HG03575 (cell line): ENCODE data around the gene SLC25A27.

Experiments used
- ATAC-seq: cut with Tn5 transposase; IDR thresholded peaks from one replicate; pipeline ENCODE4 v1.9.1; 2021; ENCODE audit not compliant: unreplicated experiment, insufficient number of reproducible peaks, low FRiP score; ENCODE audit errors: extremely low read depth

The SLC25A27 gene

GRCh38 chr6:46652603-46653438 lies at the start of gene SLC25A27, which contains the start of gene CYP39A1:
Gene SLC25A27, plus strand, starts transcription at chr6:46652975. Its CDS starts 218 bp downstream, at chr6:46653193.
Gene CYP39A1, minus strand, starts transcription at chr6:46652818. Its CDS starts 236 bp downstream, at chr6:46652582.
- ATAC-seq, result peak; percentile 96

GRCh38 chr6:46605091-46605797 lies 47.5 kb upstream of the SLC25A27 start:
- no peak for ATAC-seq

- ATAC-seq, result no peak
Measured at GRCh38 chr6:46606338-46606737, 46.4 kb upstream of the SLC25A27 start.

- no peak for ATAC-seq
Measured at GRCh38 chr6:46610862-46611553, 41.8 kb upstream of the SLC25A27 start.

- no peak for ATAC-seq
Measured at GRCh38 chr6:46612645-46613044, 40.1 kb upstream of the SLC25A27 start.

GRCh38 chr6:46618726-46619125 lies 34.0 kb upstream of the SLC25A27 start:
- no peak for ATAC-seq

- peak; percentile 70 for ATAC-seq
Measured at GRCh38 chr6:46626228-46626909, 26.4 kb upstream of the SLC25A27 start.

GRCh38 chr6:46626976-46627375 lies 25.8 kb upstream of the SLC25A27 start:
- ATAC-seq, result no peak

- no peak for ATAC-seq
Measured at GRCh38 chr6:46628498-46628897, 24.3 kb upstream of the SLC25A27 start.

- no peak for ATAC-seq
Measured at GRCh38 chr6:46628976-46629375, 23.8 kb upstream of the SLC25A27 start.

- ATAC-seq, result no peak
Measured at GRCh38 chr6:46629691-46630090, 23.1 kb upstream of the SLC25A27 start.

- ATAC-seq, result no peak
Measured at GRCh38 chr6:46632053-46632452, 20.7 kb upstream of the SLC25A27 start.

GRCh38 chr6:46635462-46635861 lies 17.3 kb upstream of the SLC25A27 start:
- ATAC-seq, result no peak

GRCh38 chr6:46637145-46637544 lies 15.6 kb upstream of the SLC25A27 start:
- ATAC-seq, result no peak

GRCh38 chr6:46637933-46638332 lies 14.8 kb upstream of the SLC25A27 start:
- no peak for ATAC-seq

- ATAC-seq, result no peak
Measured at GRCh38 chr6:46638650-46639049, 14.1 kb upstream of the SLC25A27 start.

- no peak for ATAC-seq
Measured at GRCh38 chr6:46642928-46643751, 9.6 kb upstream of the SLC25A27 start.

GRCh38 chr6:46645265-46645664 lies 7.5 kb upstream of the SLC25A27 start:
- ATAC-seq, result no peak
